MM.1S (cell line): ENCODE measurements around the gene TSSK6.
"Not testable (repeated sequence)": the region's sequence is repeated elsewhere in the genome, so short reads cannot be mapped to it uniquely, and the experiment has no call there.

Source experiments
- DNase-seq: peaks from one replicate; pipeline ENCODE4 v3.0.0-alpha.2; 2015
- H2AFZ ChIP-seq: fragments of 300-600 bp; sonication (generic); 2 replicates; pipeline ENCODE4 v1.6.0; 2016; ENCODE audit warnings: antibody characterized with exemption, low read length
- H3F3A ChIP-seq: fragments of 300-600 bp; sonication (generic); 2 replicates; pipeline ENCODE4 v1.6.1; 2016; ENCODE audit warnings: mild to moderate bottlenecking, antibody characterized with exemption, low read length, moderate library complexity, mixed read lengths; ENCODE audit not compliant: insufficient read depth
- H3K27ac ChIP-seq: fragments of 300-600 bp; sonication (generic); 2 replicates; pipeline ENCODE4 v1.5.1; 2016; ENCODE audit warnings: mild to moderate bottlenecking, low read length
- H3K27me3 ChIP-seq: fragments of 300-600 bp; sonication (generic); replicated peaks from 2 replicates; pipeline ENCODE4 v1.6.0; 2016; ENCODE audit warnings: low read length; ENCODE audit not compliant: insufficient read depth
- H3K36me3 ChIP-seq: fragments of 300-600 bp; sonication (generic); replicated peaks from 2 replicates; pipeline ENCODE4 v1.6.1; 2016; ENCODE audit warnings: mild to moderate bottlenecking, low read length, mixed read lengths; ENCODE audit not compliant: insufficient read depth
- H3K4me1 ChIP-seq: fragments of 300-600 bp; sonication (generic); 2 replicates; pipeline ENCODE4 v1.6.1; 2016; ENCODE audit warnings: low read length, mixed read lengths
- H3K4me2 ChIP-seq: fragments of 300-600 bp; sonication (generic); 2 replicates; pipeline ENCODE4 v1.6.0; 2016; ENCODE audit warnings: low read depth, low read length
- H3K4me3 ChIP-seq: fragments of 300-600 bp; sonication (generic); 2 replicates; pipeline ENCODE4 v1.5.1; 2016; ENCODE audit warnings: low read length, mixed read lengths
- H3K79me2 ChIP-seq: fragments of 300-600 bp; sonication (generic); 2 replicates; pipeline ENCODE4 v1.6.1; 2016; ENCODE audit warnings: mixed run types, low read length, mixed read lengths
- H3K9ac ChIP-seq: fragments of 300-600 bp; sonication (generic); 2 replicates; pipeline ENCODE4 v1.6.1; 2016; ENCODE audit warnings: low read length, mixed read lengths
- H3K9me2 ChIP-seq: fragments of 300-600 bp; sonication (generic); replicated peaks from 2 replicates; pipeline ENCODE4 v1.6.1; 2016; ENCODE audit warnings: mild to moderate bottlenecking, low read length, mixed read lengths; ENCODE audit not compliant: insufficient read depth
- H3K9me3 ChIP-seq: fragments of 300-600 bp; sonication (generic); replicated peaks from 2 replicates; pipeline ENCODE4 v1.6.1; 2016; ENCODE audit warnings: mild to moderate bottlenecking, low read length, mixed read lengths; ENCODE audit not compliant: insufficient read depth
- H4K20me1 ChIP-seq: fragments of 300-600 bp; sonication (generic); 2 replicates; pipeline ENCODE4 v1.6.1; 2016; ENCODE audit warnings: mild to moderate bottlenecking, low read length, moderate library complexity, mixed read lengths; ENCODE audit not compliant: insufficient read depth
- EZH2 ChIP-seq: fragments of 300-600 bp; sonication (generic); optimal IDR thresholded peaks from 2 replicates; pipeline ENCODE3; 2017; ENCODE audit warnings: low read depth, mild to moderate bottlenecking, antibody characterized with exemption, low read length, mixed read lengths
- EZH2phosphoT487 ChIP-seq: fragments of 300-600 bp; sonication (generic); IDR thresholded peaks from 2 replicates; pipeline ENCODE4 v1.6.1; 2018; ENCODE audit warnings: antibody characterized with exemption, low read length
- TF ChIP-seq, protein P1 (sequence below): fragments of 300-600 bp; sonication (generic); IDR thresholded peaks from 2 replicates; pipeline ENCODE4 v1.5.1; 2016; ENCODE audit warnings: antibody characterized with exemption, low read length, mixed read lengths

The TSSK6 gene

DNA sequence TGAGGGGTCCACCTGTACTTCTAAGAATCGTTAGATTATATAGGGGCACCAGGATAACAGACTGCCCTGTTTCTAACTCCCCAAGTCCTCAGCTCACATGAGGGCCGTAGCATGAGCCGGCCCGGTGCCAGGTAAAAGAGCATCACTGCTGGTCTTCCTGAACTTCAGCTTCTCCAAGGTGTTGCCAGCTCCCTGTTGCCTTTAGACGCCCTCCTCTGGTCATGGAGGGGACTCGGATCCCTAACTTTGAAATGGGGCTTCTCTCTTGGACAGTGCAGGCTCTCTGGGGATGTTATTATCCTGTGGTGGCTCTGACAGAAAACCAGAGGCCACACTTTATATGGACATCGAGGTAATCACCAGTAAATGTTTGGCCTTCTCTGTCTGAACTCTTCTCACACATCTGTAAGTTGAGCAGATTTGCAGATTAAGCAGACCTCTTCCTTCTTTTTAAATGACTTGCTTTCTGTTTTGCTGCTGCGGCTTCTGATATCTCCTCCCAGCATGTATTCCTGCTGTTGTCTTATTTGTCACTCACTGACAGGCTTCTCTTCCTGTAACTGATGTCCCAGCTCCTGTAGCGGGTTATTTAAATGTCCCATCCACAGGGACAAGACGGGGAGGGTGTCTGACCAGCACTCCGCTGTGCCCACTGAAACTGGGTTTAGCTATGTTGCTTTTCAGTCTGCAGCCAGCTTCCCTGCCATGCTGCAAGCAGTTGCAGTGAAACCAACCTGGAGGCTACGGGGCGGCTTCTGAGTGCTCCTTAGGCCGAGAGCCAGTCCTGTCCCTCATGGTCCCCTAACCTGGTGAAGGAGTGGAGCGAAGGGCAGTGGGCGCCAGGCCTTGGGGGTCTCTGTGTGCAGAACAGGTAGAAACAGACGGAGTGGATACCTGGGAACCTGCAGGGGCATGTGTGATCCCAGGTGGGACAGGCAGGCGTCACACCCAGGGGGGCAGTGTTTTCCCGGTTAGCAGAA, 39.2 kb downstream of the TSSK6 start:
- Histone ChIP-seq H3K27ac (no peak overlapping the region), H4K20me1 (peaks cover 17% of the 10 kb centered on the region), H3K4me1 (no peaks in the 10 kb centered on the region), H3K9me2 (no peaks in the 10 kb centered on the region), H3K4me2 (no peak overlapping the region), H3K27me3 (no peaks in the 10 kb centered on the region), H3K36me3 (no peaks in the 10 kb centered on the region), H2AFZ (no peak overlapping the region), H3F3A (no peaks in the 10 kb centered on the region), H3K9me3 (no peaks in the 10 kb centered on the region), H3K9ac (no peak overlapping the region), H3K4me3 (no peak overlapping the region), H3K79me2 (peaks cover 84% of the 10 kb centered on the region)
- TF ChIP-seq, protein P1, sequence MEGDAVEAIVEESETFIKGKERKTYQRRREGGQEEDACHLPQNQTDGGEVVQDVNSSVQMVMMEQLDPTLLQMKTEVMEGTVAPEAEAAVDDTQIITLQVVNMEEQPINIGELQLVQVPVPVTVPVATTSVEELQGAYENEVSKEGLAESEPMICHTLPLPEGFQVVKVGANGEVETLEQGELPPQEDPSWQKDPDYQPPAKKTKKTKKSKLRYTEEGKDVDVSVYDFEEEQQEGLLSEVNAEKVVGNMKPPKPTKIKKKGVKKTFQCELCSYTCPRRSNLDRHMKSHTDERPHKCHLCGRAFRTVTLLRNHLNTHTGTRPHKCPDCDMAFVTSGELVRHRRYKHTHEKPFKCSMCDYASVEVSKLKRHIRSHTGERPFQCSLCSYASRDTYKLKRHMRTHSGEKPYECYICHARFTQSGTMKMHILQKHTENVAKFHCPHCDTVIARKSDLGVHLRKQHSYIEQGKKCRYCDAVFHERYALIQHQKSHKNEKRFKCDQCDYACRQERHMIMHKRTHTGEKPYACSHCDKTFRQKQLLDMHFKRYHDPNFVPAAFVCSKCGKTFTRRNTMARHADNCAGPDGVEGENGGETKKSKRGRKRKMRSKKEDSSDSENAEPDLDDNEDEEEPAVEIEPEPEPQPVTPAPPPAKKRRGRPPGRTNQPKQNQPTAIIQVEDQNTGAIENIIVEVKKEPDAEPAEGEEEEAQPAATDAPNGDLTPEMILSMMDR = no peak
- TF ChIP-seq EZH2phosphoT487 (no peak), EZH2 (no peak)
- DNase-seq = no peak

DNA sequence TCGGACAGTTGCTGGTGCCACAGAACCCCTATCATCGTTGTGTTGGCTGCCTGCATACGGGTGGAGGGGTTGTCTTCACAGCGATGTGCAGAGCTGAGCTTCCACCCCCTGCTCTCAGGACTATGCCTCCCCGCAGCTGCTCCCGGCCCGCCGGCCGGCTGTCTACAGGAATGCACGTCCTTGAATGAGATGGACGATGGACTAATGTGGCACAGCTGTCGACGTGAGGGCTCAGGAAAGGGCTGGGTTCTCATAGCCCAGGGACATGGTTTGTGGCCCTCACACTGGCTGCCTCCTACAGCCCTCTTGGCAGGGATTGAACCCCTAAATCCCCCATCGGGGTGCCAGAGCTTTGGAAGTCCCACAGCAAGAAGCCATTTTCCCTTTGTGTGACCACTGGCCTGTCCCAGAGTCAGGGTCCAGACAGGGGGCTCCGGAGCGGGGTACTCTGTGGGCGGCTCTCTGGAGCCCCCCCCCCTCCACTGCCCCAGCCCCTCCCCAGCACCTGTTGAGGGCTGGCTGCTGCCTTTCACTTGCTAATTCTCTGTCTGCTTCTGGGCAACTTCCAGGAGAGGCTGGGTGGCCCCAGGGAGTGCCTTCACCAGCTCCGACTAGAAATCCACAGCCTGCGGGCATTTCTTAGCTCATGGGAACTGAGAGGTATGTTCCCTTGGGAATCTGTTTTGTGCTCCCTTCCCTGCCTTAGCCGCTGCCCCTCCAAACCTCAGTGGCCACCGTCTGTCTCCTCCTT, 40.2 kb downstream of the TSSK6 start:
- Histone ChIP-seq H3K9me3 (no peaks in the 10 kb centered on the region), H3F3A (no peaks in the 10 kb centered on the region), H3K4me1 (no peaks in the 10 kb centered on the region), H3K4me3 (no peak overlapping the region), H3K36me3 (no peaks in the 10 kb centered on the region), H3K4me2 (no peak overlapping the region), H3K27me3 (no peaks in the 10 kb centered on the region), H3K79me2 (peaks cover 85% of the 10 kb centered on the region), H4K20me1 (peaks cover 9% of the 10 kb centered on the region; the same call in 1 of the 2 replicates), H3K9me2 (no peaks in the 10 kb centered on the region), H2AFZ (no peak overlapping the region), H3K9ac (no peak overlapping the region), H3K27ac (no peak overlapping the region)
- TF ChIP-seq EZH2phosphoT487 = no peak
- no peak for TF ChIP-seq EZH2
- TF ChIP-seq, protein P1 = no peak
- DNase-seq = no peak

DNA sequence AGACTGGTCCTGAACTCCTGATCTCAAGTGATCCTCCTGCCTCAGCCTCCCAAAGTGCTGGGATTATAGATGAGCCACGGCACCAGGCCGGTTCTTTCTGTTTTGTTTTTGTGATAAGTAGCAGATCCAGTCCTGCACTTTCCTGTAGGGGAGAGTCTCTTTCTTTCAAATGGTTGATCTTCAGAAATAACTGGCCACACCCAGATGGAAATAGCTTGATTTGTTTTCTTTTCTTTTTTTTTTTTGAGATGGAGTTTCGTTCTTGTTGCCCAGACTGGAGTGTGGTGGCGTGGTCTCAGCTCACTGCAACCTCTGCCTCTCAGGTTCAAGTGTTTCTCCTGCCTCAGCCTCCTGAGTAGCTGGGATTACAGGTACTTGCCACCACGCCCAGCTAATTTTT, 43.2 kb downstream of the TSSK6 start:
- H3K79me2 ChIP-seq = peaks cover 68% of the 10 kb centered on the region
- H4K20me1 ChIP-seq, H3K4me1 ChIP-seq, H3K36me3 ChIP-seq, H3K9me2 ChIP-seq, H3F3A ChIP-seq, H3K4me3 ChIP-seq, H3K27me3 ChIP-seq, H2AFZ ChIP-seq, H3K9me3 ChIP-seq, DNase-seq, H3K9ac ChIP-seq, H3K27ac ChIP-seq, H3K4me2 ChIP-seq: not testable (repeated sequence)
